BLaER1 (cell line): ENCODE measurements around the gene SF3A1.

Experiments used
- H3K27ac ChIP-seq: shearing (Covaris generic); formaldehyde crosslinking; 2 replicates; pipeline ENCODE4 v1.8.1; 2022
- H3K27me3 ChIP-seq: shearing (Covaris generic); formaldehyde crosslinking; 2 replicates; pipeline ENCODE4 v1.8.1; 2022
- H3K36me3 ChIP-seq: shearing (Covaris generic); formaldehyde crosslinking; 2 replicates; pipeline ENCODE4 v1.8.1; 2022
- H3K4me1 ChIP-seq: shearing (Covaris generic); formaldehyde crosslinking; 2 replicates; pipeline ENCODE4 v1.8.1; 2022
- H3K4me2 ChIP-seq: shearing (Covaris generic); formaldehyde crosslinking; 2 replicates; pipeline ENCODE4 v1.8.1; 2022
- H3K4me3 ChIP-seq: shearing (Covaris generic); formaldehyde crosslinking; 2 replicates; pipeline ENCODE4 v1.8.1; 2022
- H3K9ac ChIP-seq: shearing (Covaris generic); formaldehyde crosslinking; 2 replicates; pipeline ENCODE4 v1.8.1; 2022
- H3K9me3 ChIP-seq: shearing (Covaris generic); formaldehyde crosslinking; 2 replicates; pipeline ENCODE4 v1.8.1; 2022
- H4K20me1 ChIP-seq: shearing (Covaris generic); formaldehyde crosslinking; 2 replicates; pipeline ENCODE4 v1.8.1; 2022
- Cebpa-rat ChIP-seq: shearing (Covaris generic); IDR thresholded peaks from 2 replicates; pipeline ENCODE4 v1.8.1; 2022

The SF3A1 gene

GRCh38 chr22:30286813-30287647 is 69.7 kb downstream of the SF3A1 start:
- Histone ChIP-seq H3K27ac (no peak overlapping the region), H3K4me1 (peaks cover 61% of the 10 kb centered on the region), H3K36me3 (peaks cover 2% of the 10 kb centered on the region), H3K9me3 (no peaks in the 10 kb centered on the region), H3K4me3 (no peak overlapping the region), H3K27me3 (no peaks in the 10 kb centered on the region), H3K4me2 (no peak overlapping the region), H4K20me1 (no peaks in the 10 kb centered on the region), H3K9ac (no peak overlapping the region)
- no peak for TF ChIP-seq Cebpa-rat

- no peak for TF ChIP-seq Cebpa-rat
- no peak overlapping the region for H3K9ac ChIP-seq
- H3K36me3 ChIP-seq = no peaks in the 10 kb centered on the region; the same call in 1 of the 2 replicates
- H3K27ac ChIP-seq = peak overlapping the region; percentile 29; the same call in 1 of the 2 replicates
- no peaks in the 10 kb centered on the region for H3K9me3 ChIP-seq
- no peaks in the 10 kb centered on the region for H4K20me1 ChIP-seq
- H3K4me3 ChIP-seq = no peak overlapping the region
- H3K4me1 ChIP-seq = peaks cover 61% of the 10 kb centered on the region
- H3K4me2 ChIP-seq = no peak overlapping the region
- no peaks in the 10 kb centered on the region for H3K27me3 ChIP-seq
Observed at GRCh38 chr22:30286331-30286730, 70.4 kb downstream of the SF3A1 start.

GRCh38 chr22:30285846-30286200 is 70.9 kb downstream of the SF3A1 start:
- Histone ChIP-seq H3K9me3 (no peaks in the 10 kb centered on the region), H3K36me3 (no peaks in the 10 kb centered on the region; the same call in 1 of the 2 replicates), H3K4me1 (peaks cover 56% of the 10 kb centered on the region), H3K9ac (no peak overlapping the region), H3K4me3 (no peak overlapping the region), H3K27me3 (no peaks in the 10 kb centered on the region), H4K20me1 (no peaks in the 10 kb centered on the region), H3K4me2 (no peak overlapping the region), H3K27ac (peak overlapping the region; percentile 29; the same call in 1 of the 2 replicates)
- no peak for TF ChIP-seq Cebpa-rat

GRCh38 chr22:30285176-30285845 is 71.4 kb downstream of the SF3A1 start:
- Histone ChIP-seq H3K27me3 (no peaks in the 10 kb centered on the region), H3K4me2 (no peak overlapping the region), H3K4me3 (no peak overlapping the region), H3K36me3 (no peaks in the 10 kb centered on the region; the same call in 1 of the 2 replicates), H3K4me1 (peaks cover 51% of the 10 kb centered on the region), H4K20me1 (no peaks in the 10 kb centered on the region), H3K9me3 (no peaks in the 10 kb centered on the region), H3K9ac (no peak overlapping the region), H3K27ac (peak overlapping the region; percentile 29; the same call in 1 of the 2 replicates)
- TF ChIP-seq Cebpa-rat = no peak

- Histone ChIP-seq H3K27ac (peak overlapping the region; percentile 80; the same call in 1 of the 2 replicates), H3K4me2 (no peak overlapping the region), H3K9me3 (no peaks in the 10 kb centered on the region), H4K20me1 (no peaks in the 10 kb centered on the region), H3K36me3 (no peaks in the 10 kb centered on the region; the same call in 1 of the 2 replicates), H3K4me3 (no peak overlapping the region), H3K4me1 (peaks cover 45% of the 10 kb centered on the region), H3K27me3 (no peaks in the 10 kb centered on the region), H3K9ac (no peak overlapping the region)
- no peak for TF ChIP-seq Cebpa-rat
Observed at GRCh38 chr22:30284666-30285065, 72.0 kb downstream of the SF3A1 start.

- Histone ChIP-seq H3K27me3 (no peaks in the 10 kb centered on the region), H3K4me3 (no peak overlapping the region), H3K4me1 (peaks cover 49% of the 10 kb centered on the region), H3K4me2 (no peak overlapping the region), H3K36me3 (no peaks in the 10 kb centered on the region; the same call in 1 of the 2 replicates), H4K20me1 (no peaks in the 10 kb centered on the region), H3K9ac (no peak overlapping the region), H3K9me3 (no peaks in the 10 kb centered on the region), H3K27ac (peak overlapping the region; percentile 80)
- TF ChIP-seq Cebpa-rat = no peak
Observed at GRCh38 chr22:30284172-30284571, 72.5 kb downstream of the SF3A1 start.

GRCh38 chr22:30283342-30283741 is 73.4 kb downstream of the SF3A1 start:
- Histone ChIP-seq H3K4me1 (peaks cover 50% of the 10 kb centered on the region), H3K9me3 (no peaks in the 10 kb centered on the region), H3K27me3 (no peaks in the 10 kb centered on the region), H3K4me3 (no peak overlapping the region), H3K9ac (peak overlapping the region; percentile 42; the same call in 1 of the 2 replicates), H3K4me2 (peak overlapping the region; percentile 88), H3K27ac (peak overlapping the region; percentile 80), H3K36me3 (no peaks in the 10 kb centered on the region; the same call in 1 of the 2 replicates), H4K20me1 (no peaks in the 10 kb centered on the region)
- no peak for TF ChIP-seq Cebpa-rat

GRCh38 chr22:30282616-30283046 is 74.1 kb downstream of the SF3A1 start:
- peak overlapping the region; percentile 88 for H3K4me2 ChIP-seq
- peaks cover 51% of the 10 kb centered on the region for H3K4me1 ChIP-seq
- no peaks in the 10 kb centered on the region; the same call in 1 of the 2 replicates for H3K36me3 ChIP-seq
- peak overlapping the region; percentile 80 for H3K27ac ChIP-seq
- no peak for TF ChIP-seq Cebpa-rat
- no peaks in the 10 kb centered on the region for H3K27me3 ChIP-seq
- H3K9me3 ChIP-seq = no peaks in the 10 kb centered on the region
- H4K20me1 ChIP-seq = no peaks in the 10 kb centered on the region
- no peak overlapping the region for H3K4me3 ChIP-seq
- peak overlapping the region; percentile 53 for H3K9ac ChIP-seq
